GM18907 (cell line): Measurements from ENCODE around the gene XPNPEP2.

Source experiments
- ATAC-seq: cut with Tn5 transposase; IDR thresholded peaks from one replicate; pipeline ENCODE4 v1.9.1; 2021; ENCODE audit warnings: mild to moderate bottlenecking, moderate library complexity; ENCODE audit not compliant: unreplicated experiment

The XPNPEP2 gene, protein sequence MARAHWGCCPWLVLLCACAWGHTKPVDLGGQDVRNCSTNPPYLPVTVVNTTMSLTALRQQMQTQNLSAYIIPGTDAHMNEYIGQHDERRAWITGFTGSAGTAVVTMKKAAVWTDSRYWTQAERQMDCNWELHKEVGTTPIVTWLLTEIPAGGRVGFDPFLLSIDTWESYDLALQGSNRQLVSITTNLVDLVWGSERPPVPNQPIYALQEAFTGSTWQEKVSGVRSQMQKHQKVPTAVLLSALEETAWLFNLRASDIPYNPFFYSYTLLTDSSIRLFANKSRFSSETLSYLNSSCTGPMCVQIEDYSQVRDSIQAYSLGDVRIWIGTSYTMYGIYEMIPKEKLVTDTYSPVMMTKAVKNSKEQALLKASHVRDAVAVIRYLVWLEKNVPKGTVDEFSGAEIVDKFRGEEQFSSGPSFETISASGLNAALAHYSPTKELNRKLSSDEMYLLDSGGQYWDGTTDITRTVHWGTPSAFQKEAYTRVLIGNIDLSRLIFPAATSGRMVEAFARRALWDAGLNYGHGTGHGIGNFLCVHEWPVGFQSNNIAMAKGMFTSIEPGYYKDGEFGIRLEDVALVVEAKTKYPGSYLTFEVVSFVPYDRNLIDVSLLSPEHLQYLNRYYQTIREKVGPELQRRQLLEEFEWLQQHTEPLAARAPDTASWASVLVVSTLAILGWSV

GRCh38 chrX:129738466-129739308 lies at the start of gene XPNPEP2:
Gene XPNPEP2 (plus strand): TSS chrX:129738979. CDS start chrX:129739214, 235 bp downstream.
- ATAC-seq: no peak

- ATAC-seq: no peak
Observed at GRCh38 chrX:129689796-129690195, 49.0 kb upstream of the XPNPEP2 start.

GRCh38 chrX:129690435-129690834 lies 48.3 kb upstream of the XPNPEP2 start:
- no peak for ATAC-seq

DNA sequence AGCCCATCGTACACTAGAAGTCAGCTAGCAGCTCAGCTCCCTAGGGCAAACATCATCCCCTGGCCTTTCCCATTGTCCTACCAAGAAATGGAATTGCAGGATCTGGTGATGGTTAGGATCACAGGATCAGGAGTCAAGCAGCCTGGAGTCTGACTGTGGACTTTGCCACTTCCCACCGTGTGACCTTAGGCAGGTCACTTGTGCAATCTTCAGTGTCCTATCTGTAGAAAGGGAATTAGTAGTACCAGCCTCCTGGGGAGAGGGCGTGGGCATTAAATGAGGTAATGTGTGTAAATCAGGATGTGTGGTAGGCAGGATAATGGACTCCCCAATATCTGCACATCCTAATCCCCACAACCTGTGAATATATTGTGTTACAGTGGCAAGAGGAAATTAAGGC lies 45.4 kb upstream of the XPNPEP2 start:
- ATAC-seq: no peak

DNA sequence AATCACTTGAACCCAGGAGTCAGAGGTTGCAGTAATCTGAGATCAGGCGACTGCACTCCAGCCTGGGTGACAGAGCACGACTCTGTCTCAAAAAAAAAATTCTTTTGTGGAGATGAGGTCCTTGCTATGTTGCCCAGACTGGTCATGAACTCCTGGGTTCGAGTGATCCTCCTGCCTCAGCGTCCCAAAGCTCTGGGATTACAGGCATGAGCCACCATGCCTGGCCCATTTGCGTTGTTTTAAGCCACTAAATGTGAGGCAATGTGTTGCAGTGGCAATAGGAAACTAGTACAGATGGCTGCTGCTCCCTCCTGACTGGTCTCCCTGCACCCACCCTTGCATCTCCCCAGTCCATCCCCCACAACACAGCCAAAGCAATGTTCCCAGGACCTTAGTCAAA lies 44.0 kb upstream of the XPNPEP2 start:
- ATAC-seq: no peak

DNA sequence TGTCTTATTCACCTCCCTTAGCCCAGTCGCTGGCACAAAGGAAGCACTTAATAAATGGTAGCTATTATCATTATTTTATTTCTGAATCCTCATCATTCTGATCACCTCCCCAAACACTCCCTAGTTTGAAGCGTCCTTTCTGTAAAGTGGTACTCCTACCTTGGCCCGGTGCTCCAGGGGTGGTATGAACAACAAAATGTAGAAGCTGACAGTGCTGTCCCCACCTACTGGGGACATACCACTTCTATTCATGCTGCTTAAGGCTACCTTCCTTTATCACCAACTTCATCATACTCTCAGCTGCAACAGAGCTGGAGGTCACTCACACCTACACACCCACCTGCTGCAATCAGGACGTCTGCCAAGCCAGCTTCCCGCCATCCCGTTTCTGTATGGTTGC lies 43.2 kb upstream of the XPNPEP2 start:
- no peak for ATAC-seq

- ATAC-seq: no peak
Observed at GRCh38 chrX:129695937-129696336, 42.8 kb upstream of the XPNPEP2 start.

GRCh38 chrX:129696463-129697155 lies 42.2 kb upstream of the XPNPEP2 start:
- no peak for ATAC-seq

- no peak for ATAC-seq
Observed at GRCh38 chrX:129697204-129697829, 41.5 kb upstream of the XPNPEP2 start.

GRCh38 chrX:129698150-129698549 lies 40.6 kb upstream of the XPNPEP2 start:
- no peak for ATAC-seq

- no peak for ATAC-seq
Observed at GRCh38 chrX:129700536-129700935, 38.2 kb upstream of the XPNPEP2 start.

- no peak for ATAC-seq
Observed at GRCh38 chrX:129701624-129702069, 37.1 kb upstream of the XPNPEP2 start.

DNA sequence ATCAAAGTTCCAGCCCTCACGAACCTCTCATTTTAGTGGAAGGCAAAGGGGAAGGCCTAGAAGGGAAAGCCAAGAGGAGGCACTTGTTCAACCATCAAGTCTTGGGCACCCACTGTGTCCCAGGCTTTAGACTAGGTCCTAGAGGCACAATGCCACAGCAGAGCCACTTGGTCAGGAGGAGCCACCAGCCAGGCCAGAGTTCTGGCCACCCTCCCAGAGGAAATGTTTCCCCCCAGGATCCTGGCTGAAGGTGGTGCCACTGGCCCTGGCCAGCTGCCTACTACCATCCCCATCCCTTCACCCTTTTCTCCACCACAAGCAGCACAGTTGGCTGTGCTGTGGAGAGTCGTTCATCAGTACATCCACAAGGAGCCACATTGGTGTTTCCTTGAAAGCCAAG lies 34.3 kb upstream of the XPNPEP2 start:
- no peak for ATAC-seq

- ATAC-seq: no peak
Observed at GRCh38 chrX:129705377-129705925, 33.3 kb upstream of the XPNPEP2 start.

DNA sequence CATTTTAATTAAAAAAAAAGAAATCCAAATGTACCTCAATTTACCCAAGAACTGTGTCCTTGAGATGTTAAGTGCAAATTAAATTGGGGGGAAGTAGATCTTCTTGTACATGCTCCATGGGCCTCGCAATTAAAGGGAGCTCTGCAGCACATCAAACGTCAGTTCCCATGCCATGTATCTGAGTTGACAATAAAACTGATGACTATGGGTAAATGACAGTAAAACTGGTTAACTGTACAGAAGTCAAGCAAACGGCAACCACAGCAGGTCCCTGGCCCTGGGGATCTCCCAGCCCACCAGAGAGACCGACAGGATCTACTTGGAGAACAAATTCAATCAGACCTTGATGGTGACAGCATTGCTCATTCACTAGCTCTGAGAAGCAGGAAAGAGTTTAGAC lies 32.8 kb upstream of the XPNPEP2 start:
- no peak for ATAC-seq

DNA sequence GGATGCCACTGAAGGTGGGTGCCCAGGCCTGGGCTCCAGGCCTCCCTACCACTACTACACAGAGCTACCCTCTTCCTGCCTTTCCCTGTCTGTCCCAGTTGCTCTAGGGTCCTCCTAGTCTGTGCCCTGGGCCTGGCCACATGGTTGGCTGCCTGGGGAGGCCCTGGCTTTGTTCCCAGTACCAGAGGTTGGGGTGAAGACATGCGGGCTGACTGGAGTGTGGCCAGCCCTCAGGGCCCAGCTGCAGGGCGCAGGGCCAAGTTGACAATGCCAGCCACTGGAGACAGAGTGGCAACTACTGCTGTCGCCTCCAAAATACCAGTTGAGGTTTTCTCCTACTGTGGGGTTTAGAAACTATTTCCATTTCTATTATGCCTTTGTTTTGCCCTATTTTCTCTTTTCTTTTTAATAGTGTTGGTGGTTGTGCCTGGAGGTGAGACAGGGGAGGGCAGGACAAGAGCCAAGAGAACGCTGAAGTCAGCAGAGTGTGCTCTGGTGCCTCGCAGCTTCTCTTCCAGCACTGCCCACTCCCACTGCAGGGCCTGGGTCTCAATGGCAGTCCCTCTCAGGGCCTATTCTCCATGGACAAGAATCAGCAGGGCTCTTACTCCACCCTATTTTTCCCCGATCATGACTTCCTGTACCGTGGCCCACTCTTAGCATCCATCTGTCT lies 32.2 kb upstream of the XPNPEP2 start:
- ATAC-seq: no peak

- ATAC-seq: no peak
Observed at GRCh38 chrX:129714581-129714980, 24.2 kb upstream of the XPNPEP2 start.

- no peak for ATAC-seq
Observed at GRCh38 chrX:129716507-129716906, 22.3 kb upstream of the XPNPEP2 start.

DNA sequence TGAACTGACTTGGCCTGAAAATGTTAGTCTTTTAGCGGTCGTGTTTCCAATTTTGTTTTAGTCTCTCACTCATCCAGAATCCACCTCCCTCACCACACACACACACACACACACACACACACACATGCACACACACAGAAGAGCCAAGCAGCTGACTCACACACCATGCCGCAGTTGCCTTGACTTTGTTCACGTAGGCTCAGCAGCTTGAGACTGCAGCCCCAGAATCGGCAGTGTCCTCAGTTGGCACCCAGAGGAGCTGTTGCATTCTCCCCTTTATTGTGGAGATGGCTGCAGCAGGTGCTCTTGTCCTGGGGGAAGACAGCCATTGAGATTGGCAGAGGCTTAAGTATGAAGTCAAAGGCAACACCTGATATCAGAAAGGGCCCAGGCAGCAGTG lies 20.9 kb upstream of the XPNPEP2 start:
- no peak for ATAC-seq
